ENCODE data around the gene WAPL. TPM values are rescaled to one million over a fixed set of nuclear protein-coding genes. Genes with fewer than 3 reads are reported as not detected.

The WAPL gene
- total and polyA plus RNA-seq, 10 of the 15 experiments (the other 5 are each of a cell fraction or from before 2014, with no cell fraction given), result 15.7 to 45.8 (median 29.0) TPM

GRCh38 chr10:86411281-86411841 is 110.2 kb downstream of the WAPL start (continued):
- TF ChIP-seq E2F8 (IDR thresholded peaks at IDR 0.05; ENCODE audit: low read depth, partially characterized antibody) (no peak), E2F4 (IDR thresholded peaks at IDR 0.05; ENCODE audit: low read depth, low read length) (no peak), SMARCA5 (IDR thresholded peaks at IDR 0.05) (no peak), STAT3 (IDR thresholded peaks at IDR 0.05; ENCODE audit: low read depth, low read length) (no peak), BHLHE40 (IDR thresholded peaks at IDR 0.05; ENCODE audit: borderline replicate concordance in 1 of 2, low read depth in 2 of 2, low read length in 1 of 2) (no peak), SMAD1 (IDR thresholded peaks at IDR 0.05; ENCODE audit: low read depth, partially characterized antibody) (no peak), POU2F2 (IDR thresholded peaks at IDR 0.05; ENCODE audit: borderline replicate concordance, low read depth, low read length) (no peak), MLLT1 (IDR thresholded peaks at IDR 0.05) (peak; percentile 81), IKZF1 (conservative IDR thresholded peaks at IDR 0.05) (peak; percentile 53), HCFC1 (IDR thresholded peaks at IDR 0.05; ENCODE audit: low read length) (no peak), CREB1 (IDR thresholded peaks at IDR 0.05; ENCODE audit: low read depth) (0 out of 2 replicates have a peak, but pooled peaks have one; percentile 48), BMI1 (IDR thresholded peaks at IDR 0.05; ENCODE audit: borderline replicate concordance) (no peak), ZNF592 (IDR thresholded peaks at IDR 0.05) (no peak)
- TF ChIP-seq, protein P1, sequence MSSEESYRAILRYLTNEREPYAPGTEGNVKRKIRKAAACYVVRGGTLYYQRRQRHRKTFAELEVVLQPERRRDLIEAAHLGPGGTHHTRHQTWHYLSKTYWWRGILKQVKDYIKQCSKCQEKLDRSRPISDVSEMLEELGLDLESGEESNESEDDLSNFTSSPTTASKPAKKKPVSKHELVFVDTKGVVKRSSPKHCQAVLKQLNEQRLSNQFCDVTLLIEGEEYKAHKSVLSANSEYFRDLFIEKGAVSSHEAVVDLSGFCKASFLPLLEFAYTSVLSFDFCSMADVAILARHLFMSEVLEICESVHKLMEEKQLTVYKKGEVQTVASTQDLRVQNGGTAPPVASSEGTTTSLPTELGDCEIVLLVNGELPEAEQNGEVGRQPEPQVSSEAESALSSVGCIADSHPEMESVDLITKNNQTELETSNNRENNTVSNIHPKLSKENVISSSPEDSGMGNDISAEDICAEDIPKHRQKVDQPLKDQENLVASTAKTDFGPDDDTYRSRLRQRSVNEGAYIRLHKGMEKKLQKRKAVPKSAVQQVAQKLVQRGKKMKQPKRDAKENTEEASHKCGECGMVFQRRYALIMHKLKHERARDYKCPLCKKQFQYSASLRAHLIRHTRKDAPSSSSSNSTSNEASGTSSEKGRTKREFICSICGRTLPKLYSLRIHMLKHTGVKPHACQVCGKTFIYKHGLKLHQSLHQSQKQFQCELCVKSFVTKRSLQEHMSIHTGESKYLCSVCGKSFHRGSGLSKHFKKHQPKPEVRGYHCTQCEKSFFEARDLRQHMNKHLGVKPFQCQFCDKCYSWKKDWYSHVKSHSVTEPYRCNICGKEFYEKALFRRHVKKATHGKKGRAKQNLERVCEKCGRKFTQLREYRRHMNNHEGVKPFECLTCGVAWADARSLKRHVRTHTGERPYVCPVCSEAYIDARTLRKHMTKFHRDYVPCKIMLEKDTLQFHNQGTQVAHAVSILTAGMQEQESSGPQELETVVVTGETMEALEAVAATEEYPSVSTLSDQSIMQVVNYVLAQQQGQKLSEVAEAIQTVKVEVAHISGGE (CRISPR knock-in tag; IDR thresholded peaks at IDR 0.05), result no peak
- TF ChIP-seq, protein P2, sequence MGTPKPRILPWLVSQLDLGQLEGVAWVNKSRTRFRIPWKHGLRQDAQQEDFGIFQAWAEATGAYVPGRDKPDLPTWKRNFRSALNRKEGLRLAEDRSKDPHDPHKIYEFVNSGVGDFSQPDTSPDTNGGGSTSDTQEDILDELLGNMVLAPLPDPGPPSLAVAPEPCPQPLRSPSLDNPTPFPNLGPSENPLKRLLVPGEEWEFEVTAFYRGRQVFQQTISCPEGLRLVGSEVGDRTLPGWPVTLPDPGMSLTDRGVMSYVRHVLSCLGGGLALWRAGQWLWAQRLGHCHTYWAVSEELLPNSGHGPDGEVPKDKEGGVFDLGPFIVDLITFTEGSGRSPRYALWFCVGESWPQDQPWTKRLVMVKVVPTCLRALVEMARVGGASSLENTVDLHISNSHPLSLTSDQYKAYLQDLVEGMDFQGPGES (IDR thresholded peaks at IDR 0.05), result no peak
